Epithelial cell of prostate (primary cell): ENCODE results near the gene AKAP8L.
"Not testable (repeated sequence)": the region's sequence is repeated elsewhere in the genome, so short reads cannot be mapped to it uniquely, and the experiment has no call there.

Source experiments
- DNase-seq: peaks from one replicate; pipeline ENCODE4 v3.0.0-alpha.2; 2011; ENCODE audit warnings: low read depth, low spot score
- H3K27ac ChIP-seq: fragments of 450-650 bp; 2 replicates; pipeline ENCODE4 v1.5.1; 2017; ENCODE audit warnings: mild to moderate bottlenecking

The AKAP8L gene

GRCh38 chr19:15421721-15422260, 3.0 kb upstream of the AKAP8L start:
- no peak overlapping the region for H3K27ac ChIP-seq
- DNase-seq: no peak

- no peak for DNase-seq
- no peak overlapping the region for H3K27ac ChIP-seq
These were observed 2.4 kb upstream of the AKAP8L start for GRCh38 chr19:15421136-15421695.

GRCh38 chr19:15419413-15420025, 731 bp upstream of the AKAP8L start:
- DNase-seq: no peak
- peak overlapping the region; percentile 63 for H3K27ac ChIP-seq

GRCh38 chr19:15418231-15418578, 583 bp downstream of the AKAP8L start:
- DNase-seq: no peak

GRCh38 chr19:15417699-15418098, 1.1 kb downstream of the AKAP8L start:
- peak overlapping the region; percentile 63 for H3K27ac ChIP-seq
- DNase-seq: no peak

More at GRCh38 chr19:15418231-15418578, 583 bp downstream of the AKAP8L start:
- peak overlapping the region; percentile 63 for H3K27ac ChIP-seq

- no peak for DNase-seq
- H3K27ac ChIP-seq: no peak overlapping the region
These were observed 6.0 kb downstream of the AKAP8L start for GRCh38 chr19:15412832-15413231.

- not testable (repeated sequence) for DNase-seq, H3K27ac ChIP-seq
These were observed 7.4 kb downstream of the AKAP8L start for GRCh38 chr19:15411351-15411750.

- DNase-seq: no peak
- H3K27ac ChIP-seq: no peak overlapping the region
These were observed 14.0 kb downstream of the AKAP8L start for GRCh38 chr19:15404780-15405211.

- H3K27ac ChIP-seq: no peak overlapping the region
- no peak for DNase-seq
These were observed 14.6 kb downstream of the AKAP8L start for GRCh38 chr19:15404097-15404779.

- no peak for DNase-seq
- no peak overlapping the region for H3K27ac ChIP-seq
These were observed 15.6 kb downstream of the AKAP8L start for GRCh38 chr19:15403151-15403531.

GRCh38 chr19:15402411-15403150, 16.2 kb downstream of the AKAP8L start:
- DNase-seq: no peak

GRCh38 chr19:15401397-15401710, 17.4 kb downstream of the AKAP8L start:
- DNase-seq: no peak
- H3K27ac ChIP-seq: no peak overlapping the region

More at GRCh38 chr19:15402411-15403150, 16.2 kb downstream of the AKAP8L start:
- no peak overlapping the region for H3K27ac ChIP-seq

GRCh38 chr19:15400521-15401396, 18.0 kb downstream of the AKAP8L start:
- DNase-seq: no peak
- H3K27ac ChIP-seq: no peak overlapping the region

GRCh38 chr19:15399635-15400034, 19.2 kb downstream of the AKAP8L start:
- no peak overlapping the region for H3K27ac ChIP-seq
- no peak for DNase-seq

GRCh38 chr19:15399234-15399515, 19.6 kb downstream of the AKAP8L start:
- DNase-seq: no peak
- H3K27ac ChIP-seq: no peak overlapping the region

- DNase-seq: no peak
- H3K27ac ChIP-seq: no peak overlapping the region
These were observed 20.1 kb downstream of the AKAP8L start for GRCh38 chr19:15398501-15399233.

GRCh38 chr19:15397782-15398181, 21.0 kb downstream of the AKAP8L start:
- H3K27ac ChIP-seq: no peak overlapping the region
- no peak for DNase-seq

GRCh38 chr19:15397236-15397635, 21.6 kb downstream of the AKAP8L start:
- no peak overlapping the region for H3K27ac ChIP-seq
- no peak for DNase-seq

GRCh38 chr19:15396436-15396835, 22.4 kb downstream of the AKAP8L start:
- no peak overlapping the region for H3K27ac ChIP-seq
- no peak for DNase-seq

- H3K27ac ChIP-seq, DNase-seq: not testable (repeated sequence)
These were observed 23.5 kb downstream of the AKAP8L start for GRCh38 chr19:15395251-15395650.
